Left lung (tissue), 10 donors: ENCODE data around the gene ERC2. TPM values are rescaled to one million over a fixed set of nuclear protein-coding genes. Genes with fewer than 3 reads are reported as not detected.

Source experiments
- ATAC-seq: fragments of 200-7000 bp; cut with Tn5 transposase; one replicate; pipeline ENCODE4 v1.9.1; 2020; ENCODE audit warnings: moderate library complexity
- DNase-seq, 4 donors: peaks; one replicate each; pipeline ENCODE4 v3.0.0-alpha.2; 2013 to 2020
- H3K27ac ChIP-seq, 2 donors: fragments of 200-600 bp; sonication (generic) in 1 of 2; one replicate each; pipeline versions ENCODE4 v1.5.0 to v1.8.0; 2020 to 2021
- H3K27me3 ChIP-seq, 2 donors: fragments of 200-600 bp; sonication (generic) in 1 of 2; one replicate each; pipeline versions ENCODE4 v1.5.0 to v1.8.0; 2020 to 2021
- H3K36me3 ChIP-seq, 2 donors: fragments of 200-600 bp; sonication (generic) in 1 of 2; one replicate each; pipeline versions ENCODE4 v1.5.0 to v1.8.0; 2020 to 2021
- H3K4me1 ChIP-seq, 2 donors: fragments of 200-600 bp; one replicate each; pipeline ENCODE4 v1.8.0; 2021
- H3K4me3 ChIP-seq, 2 donors: fragments of 200-600 bp; sonication (generic) in 1 of 2; one replicate each; pipeline versions ENCODE4 v1.5.0 to v1.8.0; 2020 to 2021; ENCODE audit warnings: mild to moderate bottlenecking in 1 of 2
- H3K9me3 ChIP-seq, 2 donors: fragments of 200-600 bp; sonication (generic) in 1 of 2; one replicate each; pipeline versions ENCODE4 v1.5.0 to v1.8.0; 2020 to 2021
- intact Hi-C, 2 donors: fragments of 100-400 bp; cut with DNase I; formaldehyde crosslinking; loops; one replicate each; pipeline versions ENCODE4 v1.11.2 to v1.14.2; 2022
- polyA plus RNA-seq, 6 donors: library from polyadenylated mRNA; unstranded; fragments of 120-200 nt; gene quantifications; one replicate each; pipeline ENCODE4 v1.2.1, GENCODE V29; 2013; ENCODE audit not compliant: insufficient read length in 6 of 6
- total RNA-seq, 2 donors: library from RNA; stranded (reverse); fragmentation: NEBNext Ultra II Directional; extraction: Animal tissue kit (Norgen Biotek cat#: 25700); gene quantifications; one replicate each; pipeline ENCODE4 v1.2.1, GENCODE V29; 2021
- TF ChIP-seq, protein P1 (sequence below), 2 donors: fragments of 200-600 bp; sonication (generic) in 1 of 2; IDR thresholded peaks; one replicate each; pipeline versions ENCODE4 v1.5.0 to v1.8.0; 2021; ENCODE audit warnings: antibody characterized with exemption in 2 of 2
- donor health status: DM: no; HTN: yes; CAD: no.
- donor health status: DM: no; HTN: no; CAD: no.

Gene ERC2
- total and polyA plus RNA-seq, 8 donors: 1.6 to 3.3 (median 2.1) TPM

DNA sequence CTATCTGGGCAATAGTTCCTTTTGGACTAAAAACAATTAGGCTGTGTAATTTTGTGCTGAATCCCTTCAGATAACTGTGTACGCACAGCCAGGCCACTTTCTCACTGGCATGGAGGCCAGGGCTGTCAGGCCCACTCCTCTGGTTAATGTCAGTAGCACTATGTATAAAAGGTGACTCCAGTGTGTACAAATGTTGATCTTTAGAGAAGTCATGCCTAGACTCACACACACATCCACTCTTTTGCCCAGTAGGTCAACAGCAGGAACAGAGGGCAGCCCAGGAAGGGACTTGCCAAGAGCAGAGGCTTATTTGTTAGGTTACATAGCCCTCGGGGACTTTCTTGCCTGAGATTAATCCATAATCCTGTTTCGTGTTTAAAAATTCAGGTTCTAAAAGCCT is 564.6 kb downstream of the ERC2 start:
- DNase-seq (no peak), ATAC-seq (no peak)
- no peak overlapping the region for H3K4me3 ChIP-seq
- no peaks in the 10 kb centered on the region for H3K4me1 ChIP-seq
- H3K9me3 ChIP-seq: no peaks in the 10 kb centered on the region
- H3K36me3 ChIP-seq: no peaks in the 10 kb centered on the region
- no peaks in the 10 kb centered on the region for H3K27me3 ChIP-seq
- no peak overlapping the region for H3K27ac ChIP-seq
- TF ChIP-seq, protein P1, sequence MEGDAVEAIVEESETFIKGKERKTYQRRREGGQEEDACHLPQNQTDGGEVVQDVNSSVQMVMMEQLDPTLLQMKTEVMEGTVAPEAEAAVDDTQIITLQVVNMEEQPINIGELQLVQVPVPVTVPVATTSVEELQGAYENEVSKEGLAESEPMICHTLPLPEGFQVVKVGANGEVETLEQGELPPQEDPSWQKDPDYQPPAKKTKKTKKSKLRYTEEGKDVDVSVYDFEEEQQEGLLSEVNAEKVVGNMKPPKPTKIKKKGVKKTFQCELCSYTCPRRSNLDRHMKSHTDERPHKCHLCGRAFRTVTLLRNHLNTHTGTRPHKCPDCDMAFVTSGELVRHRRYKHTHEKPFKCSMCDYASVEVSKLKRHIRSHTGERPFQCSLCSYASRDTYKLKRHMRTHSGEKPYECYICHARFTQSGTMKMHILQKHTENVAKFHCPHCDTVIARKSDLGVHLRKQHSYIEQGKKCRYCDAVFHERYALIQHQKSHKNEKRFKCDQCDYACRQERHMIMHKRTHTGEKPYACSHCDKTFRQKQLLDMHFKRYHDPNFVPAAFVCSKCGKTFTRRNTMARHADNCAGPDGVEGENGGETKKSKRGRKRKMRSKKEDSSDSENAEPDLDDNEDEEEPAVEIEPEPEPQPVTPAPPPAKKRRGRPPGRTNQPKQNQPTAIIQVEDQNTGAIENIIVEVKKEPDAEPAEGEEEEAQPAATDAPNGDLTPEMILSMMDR (IDR thresholded peaks at IDR 0.05): no peak
- intact Hi-C loops: no loop called here

- TF ChIP-seq, protein P1 (IDR thresholded peaks at IDR 0.05): no peak
- DNase-seq (no peak), ATAC-seq (no peak)
- no peaks in the 10 kb centered on the region for H3K36me3 ChIP-seq
- no peak overlapping the region for H3K4me3 ChIP-seq
- H3K4me1 ChIP-seq: no peaks in the 10 kb centered on the region
- H3K9me3 ChIP-seq: no peaks in the 10 kb centered on the region
- intact Hi-C loops: no loop called here
- H3K27ac ChIP-seq: no peak overlapping the region
- no peaks in the 10 kb centered on the region for H3K27me3 ChIP-seq
Observed at GRCh38 chr3:55902221-55902900, 565.9 kb downstream of the ERC2 start.

GRCh38 chr3:55899887-55900286 is 568.4 kb downstream of the ERC2 start:
- ATAC-seq: no peak
- H3K27ac ChIP-seq: no peak overlapping the region
- no peak overlapping the region for H3K4me3 ChIP-seq
- H3K4me1 ChIP-seq: no peaks in the 10 kb centered on the region
- TF ChIP-seq, protein P1 (IDR thresholded peaks at IDR 0.05): no peak
- no peak for DNase-seq
- intact Hi-C loops: no loop called here
- H3K27me3 ChIP-seq: no peaks in the 10 kb centered on the region
- H3K36me3 ChIP-seq: no peaks in the 10 kb centered on the region
- H3K9me3 ChIP-seq: no peaks in the 10 kb centered on the region

DNA sequence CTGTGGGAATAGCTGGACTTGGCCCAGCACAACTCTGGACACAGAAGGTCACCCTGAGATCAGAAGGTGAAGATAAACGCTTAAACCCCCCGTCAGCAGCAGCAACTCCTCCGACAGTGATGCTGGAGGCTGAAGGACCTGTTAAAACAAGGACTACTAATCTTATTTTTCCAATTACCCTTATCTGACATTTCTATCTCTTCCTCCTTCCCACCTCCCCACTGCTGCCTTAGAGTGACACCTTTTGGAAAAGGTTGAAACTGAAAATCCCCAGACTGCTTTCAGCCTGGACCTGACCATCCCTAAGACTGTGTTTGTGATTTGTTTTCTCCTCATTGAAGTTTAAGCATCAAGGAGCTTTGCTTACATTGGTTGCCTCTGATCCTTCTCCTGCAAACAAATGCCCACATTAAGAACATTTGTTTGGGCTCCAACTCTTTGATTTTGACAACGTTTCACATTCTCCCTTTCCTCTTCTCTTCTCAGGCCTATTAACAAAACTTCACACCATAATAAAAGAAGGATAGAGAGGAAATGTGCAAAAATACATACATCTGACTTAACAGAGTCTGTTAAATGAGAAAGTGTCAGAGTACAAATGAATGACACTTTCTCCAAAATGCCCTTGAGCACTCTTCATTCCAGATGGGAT is 570.6 kb downstream of the ERC2 start:
- H3K9me3 ChIP-seq: no peaks in the 10 kb centered on the region
- intact Hi-C loops: no loop called here
- H3K27me3 ChIP-seq: no peaks in the 10 kb centered on the region

More for the DNA sequence above, 570.6 kb downstream of the ERC2 start:
- ATAC-seq (peak; percentile 77), DNase-seq (peak in 1 of 4 donors; percentile 13)
- Histone ChIP-seq H3K36me3 (no peaks in the 10 kb centered on the region), H3K4me3 (no peak overlapping the region), H3K4me1 (no peaks in the 10 kb centered on the region), H3K27ac (no peak overlapping the region)
- TF ChIP-seq, protein P1 (IDR thresholded peaks at IDR 0.05): peak; percentile 20 to 24
